ENCODE measurements around the gene WARS2. TPM values are rescaled to one million over a fixed set of nuclear protein-coding genes. Genes with fewer than 3 reads are reported as not detected.

Gene WARS2
- total RNA-seq, 1 experiment from 2014 or later, result 13.3 TPM

- intact Hi-C loops (cut with micrococcal nuclease; ENCODE audit: unreplicated experiment), result loop anchor here (2.0 to 5.0 kb wide), 3 partner anchors 702 to 858 kb away; no protein-coding TSS in a partner anchor
- CTCF ChIA-PET, result interaction anchor here (0.6 to 1.3 kb wide), 8 partner anchors 9 to 755 kb away, joined by 3 to 6 read pairs (median 4); no protein-coding TSS in a partner anchor
- TF ChIP-seq EZH2 (IDR thresholded peaks at IDR 0.05; ENCODE audit: borderline replicate concordance, low read depth, low read length, poor library complexity, severe bottlenecking) (no peak), CTCF (conservative IDR thresholded peaks at IDR 0.05; ENCODE audit: low read depth, low read length) (no peak)
- POLR2A ChIA-PET (ENCODE audit: low non-redundant PET), result interaction anchor here (0.7 kb wide), 1 partner anchor 472 kb away, joined by 3 read pairs; no protein-coding TSS in a partner anchor
- Histone ChIP-seq H3K36me3 (ENCODE audit: insufficient read depth, low read length, poor library complexity, severe bottlenecking) (no peaks in the 10 kb centered on the region), H3K27ac (ENCODE audit: low read depth, low read length, poor library complexity, severe bottlenecking) (no peak overlapping the region), H3K9me3 (ENCODE audit: low read depth, low read length, poor library complexity, severe bottlenecking) (no peaks in the 10 kb centered on the region), H3K4me1 (ENCODE audit: insufficient read depth, low read length, poor library complexity, severe bottlenecking) (no peaks in the 10 kb centered on the region), H3K4me3 (ENCODE audit: low read depth, low read length, poor library complexity, severe bottlenecking) (no peak overlapping the region), H3K27me3 (replicated peaks; ENCODE audit: insufficient read depth, low read depth, low read length, poor library complexity) (peaks cover 36% of the 10 kb centered on the region)
- DNase-seq (ENCODE audit: low spot score), result no peak
- no TSS peak for BruUV-seq (replicated peaks)
Measured at GRCh38 chr1:119009312-119009655, 131.2 kb downstream of the WARS2 start.

DNA sequence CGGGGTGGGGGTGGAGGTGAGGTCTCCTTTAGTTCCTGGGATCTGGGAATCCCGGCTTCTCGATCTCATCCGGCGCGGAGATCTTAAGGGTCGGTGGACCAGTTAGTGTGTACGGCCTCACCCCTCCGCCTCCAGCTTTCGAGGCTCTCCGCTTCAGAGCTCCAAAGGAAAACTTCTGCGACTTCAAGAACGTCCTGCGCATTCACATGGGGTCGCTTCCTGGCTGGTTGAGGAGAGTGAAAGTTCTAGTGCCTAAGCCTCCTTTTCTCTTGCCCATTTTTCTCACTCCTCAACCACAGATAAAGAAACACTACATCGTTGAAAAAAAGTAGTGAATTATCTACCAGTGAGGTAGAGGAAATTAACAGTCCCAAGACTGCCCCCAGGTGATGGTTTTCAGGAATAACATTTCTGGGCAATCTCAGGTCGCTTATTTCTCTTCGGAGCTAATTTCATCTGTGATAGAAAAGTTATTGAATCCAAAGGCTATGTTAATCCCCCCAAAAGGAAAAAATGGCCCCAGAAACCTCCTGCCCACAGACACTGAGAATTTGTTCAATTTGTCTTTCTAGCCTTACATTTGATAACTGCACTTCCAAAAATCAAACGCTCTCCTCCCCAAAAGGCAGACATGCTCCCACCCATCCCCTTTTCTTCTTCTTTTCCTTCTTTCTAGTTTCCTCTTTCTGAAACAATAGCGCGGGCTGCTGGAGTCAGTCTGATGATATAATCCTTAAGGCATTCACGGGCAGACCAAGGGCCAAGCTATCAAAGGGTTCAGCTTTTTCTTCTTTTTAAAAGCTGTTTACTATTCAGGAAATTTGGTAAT is 131.8 kb downstream of the WARS2 start:
- intact Hi-C loops (cut with micrococcal nuclease; ENCODE audit: unreplicated experiment), result loop anchor here (2.0 to 5.0 kb wide), 3 partner anchors 701 to 858 kb away; no protein-coding TSS in a partner anchor
- POLR2A ChIA-PET (ENCODE audit: low non-redundant PET), result interaction anchor here (0.7 kb wide), 1 partner anchor 471 kb away, joined by 3 read pairs; no protein-coding TSS in a partner anchor

More for the DNA sequence above, 131.8 kb downstream of the WARS2 start:
- peaks cover 36% of the 10 kb centered on the region for H3K27me3 ChIP-seq (replicated peaks; ENCODE audit: insufficient read depth, low read depth, low read length, poor library complexity)
- H3K27ac ChIP-seq (ENCODE audit: low read depth, low read length, poor library complexity, severe bottlenecking), result no peak overlapping the region
- no peaks in the 10 kb centered on the region for H3K9me3 ChIP-seq (ENCODE audit: low read depth, low read length, poor library complexity, severe bottlenecking)
- CTCF ChIA-PET, result interaction anchor here (0.5 to 1.3 kb wide), 12 partner anchors 9 to 857 kb away, joined by 3 to 6 read pairs (median 4); no protein-coding TSS in a partner anchor
- TF ChIP-seq EZH2 (IDR thresholded peaks at IDR 0.05; ENCODE audit: borderline replicate concordance, low read depth, low read length, poor library complexity, severe bottlenecking), result no peak
- peak; percentile 70 for TF ChIP-seq CTCF (conservative IDR thresholded peaks at IDR 0.05; ENCODE audit: low read depth, low read length)
- H3K4me1 ChIP-seq (ENCODE audit: insufficient read depth, low read length, poor library complexity, severe bottlenecking), result no peaks in the 10 kb centered on the region
- peak overlapping the region; percentile 14 for H3K4me3 ChIP-seq (ENCODE audit: low read depth, low read length, poor library complexity, severe bottlenecking)
- peak; percentile 71 for DNase-seq (ENCODE audit: low spot score)
- no peaks in the 10 kb centered on the region for H3K36me3 ChIP-seq (ENCODE audit: insufficient read depth, low read length, poor library complexity, severe bottlenecking)
- no TSS peak for BruUV-seq (replicated peaks)
